Fibroblast of skin of left biceps (primary cell): ENCODE results near the gene OSBPL10.
A peak's percentile ranks its signal among the peaks of the same experiment; 100 is the strongest.
"Not testable (repeated sequence)": the region's sequence is repeated elsewhere in the genome, so short reads cannot be mapped to it uniquely, and the experiment has no call there.

Source experiments
- DNase-seq, 2 experiments: peaks; one replicate each; pipeline ENCODE4 v3.0.0-alpha.2; 2013; ENCODE audit warnings: low read depth in 2 of 2

The OSBPL10 gene

GRCh38 chr3:31890742-31891469 lies 90.2 kb downstream of the OSBPL10 start:
- DNase-seq, result no peak

GRCh38 chr3:31890007-31890406 lies 91.1 kb downstream of the OSBPL10 start:
- DNase-seq, result no peak

DNA sequence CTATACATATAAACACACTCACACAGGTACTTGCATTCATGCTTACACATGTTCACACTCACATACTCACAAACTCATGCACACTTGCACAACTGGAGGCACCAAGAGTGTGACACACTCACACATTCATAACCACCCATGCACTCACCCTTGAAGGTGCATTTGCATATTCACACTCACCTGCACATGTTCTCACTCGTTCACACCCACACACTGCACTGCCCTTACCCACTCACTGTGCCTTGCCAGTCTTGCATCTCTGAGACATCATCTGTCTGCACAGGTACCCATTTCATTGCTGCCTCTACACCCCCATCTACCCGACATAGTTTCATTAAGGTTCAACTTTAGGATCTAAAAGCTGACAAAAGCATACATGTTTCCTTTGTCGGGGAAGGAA lies 95.8 kb downstream of the OSBPL10 start:
- DNase-seq, result no peak

DNA sequence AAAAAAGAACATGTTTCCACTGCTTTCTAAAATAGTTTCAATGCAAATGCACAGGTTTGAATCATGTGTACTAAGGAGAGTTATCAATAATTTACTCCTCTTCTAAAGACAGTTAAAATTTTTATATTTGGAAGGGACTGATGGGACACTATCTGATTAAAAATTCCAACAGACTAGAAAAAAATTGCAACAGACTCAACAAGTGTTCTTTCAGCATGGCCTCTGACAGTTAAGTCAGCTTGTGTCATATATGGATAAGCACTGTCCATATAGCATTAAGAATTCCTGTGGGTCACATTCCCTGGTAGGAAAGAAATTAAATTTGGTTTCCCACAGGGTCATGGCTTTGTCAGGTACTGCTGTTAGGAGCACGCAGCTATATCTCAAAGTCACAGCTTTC lies 96.8 kb downstream of the OSBPL10 start:
- no peak for DNase-seq

- no peak for DNase-seq
Measured at GRCh38 chr3:31882895-31883294, 98.2 kb downstream of the OSBPL10 start.

DNA sequence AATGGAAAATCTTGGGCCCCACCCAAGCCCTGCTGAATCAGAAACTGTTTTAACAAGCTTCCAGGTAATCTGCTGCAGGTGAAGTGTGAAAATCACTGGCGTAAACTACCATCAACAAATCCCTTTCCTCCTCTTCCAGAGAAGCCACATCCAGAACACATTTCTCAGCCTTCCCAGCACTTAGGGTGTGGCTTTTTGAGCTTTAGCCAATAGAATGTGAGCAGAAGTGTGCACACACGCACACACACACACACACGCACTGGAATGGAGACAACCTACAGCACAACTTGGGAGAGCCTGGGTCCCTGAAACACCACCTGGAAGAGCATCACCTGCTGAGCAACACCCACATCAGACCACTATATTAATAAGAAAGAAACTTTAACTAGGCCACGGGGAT lies 98.6 kb downstream of the OSBPL10 start:
- DNase-seq, result no peak

GRCh38 chr3:31880482-31881078 lies 100.5 kb downstream of the OSBPL10 start:
- DNase-seq, result no peak

- DNase-seq, result no peak
Measured at GRCh38 chr3:31880020-31880419, 101.0 kb downstream of the OSBPL10 start.

DNA sequence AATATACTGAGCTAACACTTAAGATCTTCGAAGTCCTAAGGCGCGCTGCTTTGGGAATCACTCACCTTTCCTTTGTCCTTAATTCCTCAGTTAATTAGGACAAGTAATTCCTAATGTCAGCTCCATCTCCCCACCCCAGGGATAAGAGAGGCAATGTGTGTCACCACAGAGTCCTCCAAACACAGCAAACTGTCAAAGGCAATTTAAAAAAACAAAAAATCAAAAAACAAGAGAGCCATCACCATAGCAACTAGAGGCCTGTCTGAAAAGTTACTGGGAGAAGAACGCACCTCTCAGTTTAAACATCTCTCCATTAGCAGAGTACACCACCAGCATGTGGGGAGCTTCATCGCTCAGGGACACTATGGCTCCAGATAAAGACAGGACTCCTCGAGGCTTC lies 101.7 kb downstream of the OSBPL10 start:
- no peak for DNase-seq

DNA sequence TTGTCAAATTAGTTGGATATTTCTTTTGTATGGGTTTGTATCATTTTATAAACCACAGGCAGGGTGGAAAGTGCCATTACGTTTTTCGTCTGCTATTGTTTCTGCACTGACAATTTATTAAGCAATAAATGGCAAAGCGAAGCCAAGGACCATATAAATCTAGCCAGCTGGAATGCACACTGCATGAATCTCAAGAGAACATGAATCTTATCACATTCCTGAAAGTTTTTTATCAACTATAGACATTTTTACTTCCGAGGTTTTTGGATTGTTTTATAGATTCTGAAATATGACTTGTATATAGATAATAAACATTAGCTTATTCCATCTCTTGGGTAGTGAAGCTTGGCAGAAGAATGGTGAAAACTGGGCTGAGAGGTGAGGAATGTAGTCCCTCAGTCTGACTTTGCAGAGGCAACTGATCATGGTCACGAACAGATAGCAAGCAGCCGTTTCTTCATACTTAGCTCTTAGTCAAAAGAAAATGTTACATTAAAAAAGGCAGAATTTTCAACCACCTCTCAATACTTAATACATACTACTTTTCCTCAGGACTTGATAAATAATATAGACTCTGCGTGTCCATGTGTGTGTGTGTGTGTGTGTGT lies 102.7 kb downstream of the OSBPL10 start:
- DNase-seq, result peak; percentile 35 to 53

- peak; percentile 25 to 36 for DNase-seq
Measured at GRCh38 chr3:31876331-31876730, 104.7 kb downstream of the OSBPL10 start.

DNA sequence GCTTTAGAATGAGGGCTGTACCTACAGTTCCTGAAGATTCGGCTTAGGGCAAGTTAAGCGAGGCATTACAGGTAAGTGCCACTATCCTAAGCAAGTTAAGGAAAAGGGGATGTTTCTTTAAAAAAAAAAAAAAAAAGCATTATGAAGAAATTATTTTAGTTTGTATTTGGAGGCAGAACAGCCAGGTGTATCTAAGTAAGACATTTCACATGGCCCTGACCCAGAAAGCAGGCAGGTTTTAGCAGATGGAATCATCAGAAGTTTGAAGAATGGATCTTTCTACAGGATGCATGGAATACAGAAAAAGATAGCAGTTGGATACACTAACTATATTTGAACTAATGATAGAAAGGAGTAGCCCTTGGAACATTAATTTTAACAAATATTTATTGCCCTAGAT lies 105.6 kb downstream of the OSBPL10 start:
- DNase-seq, result no peak

DNA sequence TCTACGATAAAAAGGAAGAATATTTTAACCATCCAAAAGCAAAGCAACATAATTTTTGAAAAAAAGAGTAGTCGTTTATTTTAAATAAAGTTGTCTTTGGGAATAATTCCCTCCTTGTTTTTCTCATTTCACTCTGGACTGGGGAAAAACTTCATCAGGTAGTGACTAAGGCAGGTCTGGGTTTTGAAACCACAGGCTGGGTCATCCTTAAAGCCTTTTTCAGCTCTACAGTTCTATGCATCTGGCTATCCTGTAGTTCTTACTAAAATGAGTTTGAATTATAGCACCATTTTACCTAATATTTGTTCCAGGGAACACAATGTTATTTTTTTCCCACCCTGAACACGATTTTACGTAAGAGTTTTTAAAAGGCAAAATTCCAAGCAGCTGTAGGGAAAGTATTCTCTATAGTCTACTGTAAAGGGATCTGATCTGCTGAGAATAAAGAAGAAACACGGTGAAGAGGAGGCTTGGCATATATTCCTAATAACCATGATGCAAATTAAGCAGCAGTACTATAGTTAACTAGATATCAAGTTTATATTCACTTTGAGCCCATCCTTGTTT lies 107.7 kb downstream of the OSBPL10 start:
- no peak for DNase-seq

- DNase-seq, result no peak
Measured at GRCh38 chr3:31871939-31872507, 109.0 kb downstream of the OSBPL10 start.

GRCh38 chr3:31870111-31870510 lies 111.0 kb downstream of the OSBPL10 start:
- DNase-seq, result not testable (repeated sequence)

GRCh38 chr3:31868236-31868635 lies 112.8 kb downstream of the OSBPL10 start:
- DNase-seq, result no peak

GRCh38 chr3:31862666-31863279 lies 118.3 kb downstream of the OSBPL10 start:
- no peak for DNase-seq

GRCh38 chr3:31861826-31862225 lies 119.2 kb downstream of the OSBPL10 start:
- DNase-seq, result no peak

- DNase-seq, result not testable (repeated sequence)
Measured at GRCh38 chr3:31860642-31861041, 120.4 kb downstream of the OSBPL10 start.

DNA sequence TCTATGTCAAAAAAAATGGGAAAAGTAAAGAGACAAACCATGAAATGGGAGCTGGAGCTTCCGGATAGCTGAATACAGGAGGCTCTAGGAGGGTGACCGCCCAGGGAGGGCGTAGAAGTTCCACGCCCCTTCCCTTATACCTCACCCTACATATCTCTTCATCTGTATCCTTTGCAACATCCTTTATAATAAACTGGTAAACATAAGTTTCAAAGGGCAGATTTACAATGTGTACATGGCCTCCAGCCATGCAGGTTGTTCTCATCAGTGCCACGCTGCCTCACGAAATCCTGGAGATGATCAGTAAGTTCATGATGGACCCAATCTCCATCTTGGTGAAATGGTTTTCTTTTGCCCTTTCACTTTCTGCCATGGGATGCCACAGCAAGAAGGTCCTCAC lies 121.8 kb downstream of the OSBPL10 start:
- DNase-seq, result no peak

GRCh38 chr3:31858439-31858838 lies 122.6 kb downstream of the OSBPL10 start:
- DNase-seq, result no peak

DNA sequence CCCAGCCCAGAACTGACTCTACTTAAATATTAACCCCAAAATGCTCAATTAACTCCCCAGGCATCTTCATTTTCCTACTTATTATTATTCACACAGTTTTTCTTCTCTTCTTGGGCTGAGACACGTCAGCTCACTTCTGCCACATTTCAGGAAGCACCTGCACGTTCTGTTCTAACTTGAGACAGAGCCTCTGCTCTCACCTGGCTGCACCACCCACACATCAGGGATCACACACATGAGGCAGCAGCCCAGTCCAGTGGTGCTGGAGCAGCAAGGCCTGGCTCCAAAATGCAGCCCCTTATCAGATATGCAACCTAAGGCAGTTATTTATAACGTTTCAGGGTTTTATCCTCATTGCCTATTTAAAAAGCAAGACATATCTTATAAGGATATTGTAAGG lies 127.5 kb downstream of the OSBPL10 start:
- DNase-seq, result no peak
